PC-3 (cell line): Measurements from ENCODE around the gene RTP4.

Experiments used
- EZH2 ChIP-seq: fragments of 300-600 bp; sonication (generic); IDR thresholded peaks from one replicate; pipeline ENCODE4 v1.6.1; 2017; ENCODE audit warnings: antibody characterized with exemption, mild to moderate bottlenecking, low read length; ENCODE audit not compliant: unreplicated experiment
- EZH2phosphoT487 ChIP-seq: fragments of 300-600 bp; sonication (generic); IDR thresholded peaks from 2 replicates; pipeline ENCODE4 v1.6.1; 2018; ENCODE audit warnings: mild to moderate bottlenecking, antibody characterized with exemption, low read length, borderline replicate concordance
- TF ChIP-seq, protein P1 (sequence below): fragments of 300-600 bp; sonication (generic); conservative IDR thresholded peaks from 2 replicates; pipeline ENCODE4 v1.5.1; 2017; ENCODE audit warnings: antibody characterized with exemption, low read depth, mild to moderate bottlenecking, low read length

DNA sequence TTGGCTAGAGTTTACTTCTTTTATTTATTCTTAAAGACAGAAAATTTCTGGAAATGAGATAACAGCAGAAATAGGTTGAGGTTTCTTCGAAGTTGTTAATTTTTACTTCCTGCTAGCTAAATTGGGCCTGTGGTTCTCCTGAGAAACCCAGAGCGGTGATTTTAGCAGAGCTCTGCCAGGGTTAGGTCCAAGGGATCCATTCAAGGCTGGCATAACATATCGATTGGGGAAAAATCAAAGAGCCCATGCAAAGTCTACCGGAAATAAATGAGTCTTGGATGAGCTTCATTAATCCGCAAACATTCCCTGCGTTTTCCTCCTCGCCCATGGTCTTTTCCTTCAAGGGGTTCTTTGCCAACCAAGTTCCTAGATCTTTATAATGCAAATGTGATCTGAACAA is 45.9 kb upstream of the RTP4 start:
- TF ChIP-seq EZH2, result no peak
- TF ChIP-seq, protein P1, sequence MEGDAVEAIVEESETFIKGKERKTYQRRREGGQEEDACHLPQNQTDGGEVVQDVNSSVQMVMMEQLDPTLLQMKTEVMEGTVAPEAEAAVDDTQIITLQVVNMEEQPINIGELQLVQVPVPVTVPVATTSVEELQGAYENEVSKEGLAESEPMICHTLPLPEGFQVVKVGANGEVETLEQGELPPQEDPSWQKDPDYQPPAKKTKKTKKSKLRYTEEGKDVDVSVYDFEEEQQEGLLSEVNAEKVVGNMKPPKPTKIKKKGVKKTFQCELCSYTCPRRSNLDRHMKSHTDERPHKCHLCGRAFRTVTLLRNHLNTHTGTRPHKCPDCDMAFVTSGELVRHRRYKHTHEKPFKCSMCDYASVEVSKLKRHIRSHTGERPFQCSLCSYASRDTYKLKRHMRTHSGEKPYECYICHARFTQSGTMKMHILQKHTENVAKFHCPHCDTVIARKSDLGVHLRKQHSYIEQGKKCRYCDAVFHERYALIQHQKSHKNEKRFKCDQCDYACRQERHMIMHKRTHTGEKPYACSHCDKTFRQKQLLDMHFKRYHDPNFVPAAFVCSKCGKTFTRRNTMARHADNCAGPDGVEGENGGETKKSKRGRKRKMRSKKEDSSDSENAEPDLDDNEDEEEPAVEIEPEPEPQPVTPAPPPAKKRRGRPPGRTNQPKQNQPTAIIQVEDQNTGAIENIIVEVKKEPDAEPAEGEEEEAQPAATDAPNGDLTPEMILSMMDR, result no peak
- no peak for TF ChIP-seq EZH2phosphoT487
